H1 (cell line): ENCODE measurements around the gene RNF32. TPM values are rescaled to one million over a fixed set of nuclear protein-coding genes. Genes with fewer than 3 reads are reported as not detected.

ENCODE experiments used
- CTCF ChIA-PET: fragments of 300-600 bp; sonication (Branson Sonifier 250); formaldehyde crosslinking; loops from one replicate; lab custom pipeline; 2021; ENCODE audit not compliant: partially characterized antibody; lab: Charles Lee
- POLR2A ChIA-PET: fragments of 300-600 bp; sonication (Branson Sonifier 250); formaldehyde crosslinking; loops from one replicate; lab custom pipeline; 2021; ENCODE audit warnings: inconsistent platforms; ENCODE audit not compliant: partially characterized antibody; lab: Charles Lee
- DNase-seq, 2 experiments: peaks; one replicate each; pipeline versions ENCODE4 v3.0.0 to v3.0.0-alpha.2; 2010 to 2022; ENCODE audit warnings: low spot score in 2 of 2, low read depth in 1 of 2, mixed read lengths in 1 of 2
- FAIRE-seq: peaks from 2 replicates; lab custom pipeline; 2011; peaks lifted over from hg19 to GRCh38; lab: Jason Lieb, UNC
- H2AFZ ChIP-seq: 2 replicates; pipeline ENCODE4 v1.8.1; 2012; ENCODE audit warnings: low read length, inconsistent platforms
- H2AK5ac ChIP-seq: 2 replicates; pipeline ENCODE4 v1.6.1; 2013; ENCODE audit warnings: low read depth, low read length
- H2BK120ac ChIP-seq: replicated peaks from 2 replicates; pipeline ENCODE3; 2013; ENCODE audit warnings: low read depth, low read length, inconsistent platforms
- H2BK12ac ChIP-seq: 2 replicates; pipeline ENCODE4 v1.6.1; 2013; ENCODE audit warnings: low read depth, low read length
- H2BK15ac ChIP-seq: 2 replicates; pipeline ENCODE4 v1.6.1; 2013; ENCODE audit warnings: low read length
- H2BK20ac ChIP-seq: 2 replicates; pipeline ENCODE4 v1.6.1; 2013; ENCODE audit warnings: low read length
- H2BK5ac ChIP-seq: 2 replicates; pipeline ENCODE4 v1.6.1; 2013; ENCODE audit warnings: low read depth, low read length
- H3K14ac ChIP-seq: 2 replicates; pipeline ENCODE4 v1.6.1; 2013; ENCODE audit warnings: inconsistent platforms; ENCODE audit not compliant: insufficient read length
- H3K18ac ChIP-seq: 2 replicates; pipeline ENCODE4 v1.6.1; 2013; ENCODE audit warnings: low read length; ENCODE audit errors: extremely low read depth
- H3K23ac ChIP-seq: 2 replicates; pipeline ENCODE4 v1.6.1; 2013; ENCODE audit warnings: inconsistent platforms; ENCODE audit not compliant: insufficient read length
- H3K23me2 ChIP-seq: 2 replicates; pipeline ENCODE4 v1.6.1; 2013; ENCODE audit warnings: low read depth, low read length
- H3K27ac ChIP-seq: 2 replicates; pipeline ENCODE4 v1.6.1; 2011; ENCODE audit warnings: low read depth, low read length, inconsistent platforms
- H3K27me3 ChIP-seq, 4 experiments: replicated peaks in 1 of 4; 1 replicate in 1 of 4; 2 replicates in 3 of 4; pipeline versions ENCODE4 v1.6.1 to v1.8.1; 2011 to 2013; ENCODE audit warnings: low read length in 3 of 4, mild to moderate bottlenecking in 3 of 4, inconsistent platforms in 2 of 4, mixed read lengths in 2 of 4, moderate library complexity in 1 of 4; ENCODE audit not compliant: control insufficient read depth in 3 of 4, insufficient read depth in 3 of 4; ENCODE audit errors: extremely low read depth in 1 of 4
- H3K36me3 ChIP-seq, 4 experiments: 2 replicates each; pipeline versions ENCODE4 v1.6.1 to v1.8.1; 2011 to 2013; ENCODE audit warnings: mild to moderate bottlenecking in 4 of 4, low read length in 3 of 4, moderate library complexity in 2 of 4, control low read depth in 1 of 4, inconsistent platforms in 1 of 4; ENCODE audit not compliant: insufficient read depth in 4 of 4, control insufficient read depth in 2 of 4
- H3K4ac ChIP-seq: replicated peaks from 2 replicates; pipeline ENCODE3; 2013; ENCODE audit warnings: low read length, low read depth, mixed read lengths, inconsistent platforms; ENCODE audit not compliant: insufficient read length
- H3K4me1 ChIP-seq, 4 experiments: replicated peaks in 1 of 4; 1 replicate in 1 of 4; 2 replicates in 3 of 4; pipeline versions ENCODE4 v1.6.1 to v1.8.1; 2011 to 2013; ENCODE audit warnings: low read length in 3 of 4, inconsistent platforms in 2 of 4, mixed read lengths in 1 of 4; ENCODE audit not compliant: insufficient read depth in 4 of 4, control insufficient read depth in 3 of 4
- H3K4me2 ChIP-seq, 2 experiments: 2 replicates each; pipeline versions ENCODE4 v1.6.1 to v1.8.1; 2011 to 2013; ENCODE audit warnings: low read depth in 2 of 2, low read length in 2 of 2, control low read depth in 1 of 2, inconsistent platforms in 1 of 2, mild to moderate bottlenecking in 1 of 2; ENCODE audit not compliant: insufficient read depth in 1 of 2
- H3K4me3 ChIP-seq, 4 experiments: fragments of 200-600, 300-600 bp in 1 of 4; sonication (generic), shearing (Covaris generic), sonication (Bioruptor Twin) in 1 of 4; 2 replicates each; pipeline versions ENCODE4 v1.5.1 to v1.8.1; 2011 to 2016; ENCODE audit warnings: low read length in 4 of 4, low read depth in 3 of 4, control low read depth in 2 of 4, inconsistent platforms in 2 of 4, mild to moderate bottlenecking in 2 of 4, mixed read lengths in 1 of 4, moderate library complexity in 1 of 4; ENCODE audit not compliant: insufficient read depth in 2 of 4; ENCODE audit errors: extremely low read depth in 1 of 4
- H3K56ac ChIP-seq: replicated peaks from 2 replicates; pipeline ENCODE3; 2013; ENCODE audit warnings: low read depth, mild to moderate bottlenecking, mixed read lengths, low read length, inconsistent platforms; ENCODE audit not compliant: insufficient read length
- H3K79me1 ChIP-seq: 2 replicates; pipeline ENCODE4 v1.6.1; 2013; ENCODE audit warnings: low read depth, low read length, control low read depth
- H3K79me2 ChIP-seq, 2 experiments: 2 replicates each; pipeline versions ENCODE4 v1.6.1 to v1.8.1; 2012 to 2013; ENCODE audit warnings: low read length in 2 of 2, mild to moderate bottlenecking in 2 of 2, inconsistent platforms in 1 of 2; ENCODE audit not compliant: insufficient read depth in 2 of 2, control insufficient read depth in 1 of 2
- H3K9ac ChIP-seq, 4 experiments: replicated peaks in 1 of 4; 1 replicate in 1 of 4; 2 replicates in 3 of 4; pipeline versions ENCODE4 v1.6.1 to v1.8.1; 2011 to 2013; ENCODE audit warnings: low read depth in 3 of 4, low read length in 3 of 4, control low read depth in 2 of 4, mild to moderate bottlenecking in 2 of 4, moderate library complexity in 2 of 4, inconsistent platforms in 1 of 4; ENCODE audit errors: extremely low read depth in 1 of 4
- H3K9me3 ChIP-seq, 2 experiments: 2 replicates each; pipeline versions ENCODE4 v1.6.1 to v1.8.1; 2012 to 2013; ENCODE audit warnings: mild to moderate bottlenecking in 2 of 2, moderate library complexity in 2 of 2, control low read depth in 1 of 2, inconsistent platforms in 1 of 2, low read depth in 1 of 2, low read length in 1 of 2, mixed read lengths in 1 of 2; ENCODE audit not compliant: insufficient read depth in 2 of 2
- H4K20me1 ChIP-seq, 2 experiments: replicated peaks in 1 of 2; 2 replicates each; pipeline versions ENCODE3 to v1.8.1; 2011 to 2013; ENCODE audit warnings: inconsistent platforms in 2 of 2, low read length in 2 of 2, mild to moderate bottlenecking in 1 of 2; ENCODE audit not compliant: insufficient read depth in 2 of 2, control insufficient read depth in 1 of 2
- H4K5ac ChIP-seq: 2 replicates; pipeline ENCODE4 v1.6.1; 2013; ENCODE audit warnings: low read length, low read depth, mixed read lengths, inconsistent platforms; ENCODE audit not compliant: insufficient read length
- H4K8ac ChIP-seq: 2 replicates; pipeline ENCODE4 v1.8.0; 2013; ENCODE audit warnings: mild to moderate bottlenecking, moderate library complexity, low read length, inconsistent platforms; ENCODE audit not compliant: insufficient read depth; ENCODE audit errors: extremely low read depth
- H4K91ac ChIP-seq: replicated peaks from 2 replicates; pipeline ENCODE3; 2013; ENCODE audit warnings: low read length, mixed read lengths, inconsistent platforms; ENCODE audit not compliant: insufficient read length
- CBX8 ChIP-seq: fragments of 300-800, 300-1000 bp; sonication (generic); IDR thresholded peaks from 2 replicates; pipeline ENCODE4 v1.7.1; 2016; ENCODE audit warnings: low read depth, low read length, borderline replicate concordance
- CHD1 ChIP-seq: IDR thresholded peaks from 2 replicates; pipeline ENCODE4 v1.6.1; 2012; ENCODE audit warnings: low read depth, low read length, improper control_type of control experiment
- GTF2F1 ChIP-seq: IDR thresholded peaks from 2 replicates; pipeline ENCODE4 v1.6.1; 2012; ENCODE audit warnings: low read depth, low read length, improper control_type of control experiment, borderline replicate concordance
- NRF1 ChIP-seq: IDR thresholded peaks from 2 replicates; pipeline ENCODE4 v1.6.1; 2011; ENCODE audit warnings: mild to moderate bottlenecking, low read depth, low read length, improper control_type of control experiment
- POLR2AphosphoS5 ChIP-seq: IDR thresholded peaks from 2 replicates; pipeline ENCODE4 v1.6.1; 2011; ENCODE audit warnings: low read depth, low read length
- RAD21 ChIP-seq, 2 experiments: IDR thresholded peaks in 1 of 2; conservative IDR thresholded peaks in 1 of 2; 2 replicates each; pipeline ENCODE4 v1.6.1; 2011; ENCODE audit warnings: low read depth in 2 of 2, low read length in 2 of 2, improper control_type of control experiment in 1 of 2, inconsistent platforms in 1 of 2, mild to moderate bottlenecking in 1 of 2, moderate library complexity in 1 of 2
- SIX5 ChIP-seq: IDR thresholded peaks from 2 replicates; pipeline ENCODE4 v1.6.1; 2011; ENCODE audit warnings: mild to moderate bottlenecking, low read depth, low read length
- TBP ChIP-seq: IDR thresholded peaks from 2 replicates; pipeline ENCODE4 v1.6.1; 2011; ENCODE audit warnings: low read depth, low read length, improper control_type of control experiment
- TCF12 ChIP-seq: IDR thresholded peaks from 2 replicates; pipeline ENCODE4 v1.6.1; 2011; ENCODE audit warnings: low read depth, mild to moderate bottlenecking, low read length
- WGBS, 2 experiments: shearing (Covaris generic) in 1 of 2; methylation state at CpG; one replicate each; pipeline versions ENCODE4 v1.1.6 to v1.1.7; 2013 to 2015; ENCODE audit warnings: low lambda C conversion rate in 2 of 2, mixed read lengths in 2 of 2, inconsistent platforms in 1 of 2, low coverage in 1 of 2, missing lambda C conversion rate in 1 of 2; ENCODE audit not compliant: insufficient replicate concordance in 2 of 2, insufficient coverage in 1 of 2, insufficient read length in 1 of 2; ENCODE audit errors: extremely low coverage in 1 of 2, missing lambda C conversion rate in 1 of 2; 5-methylcytosine and 5-hydroxymethylcytosine counted together
- polyA plus RNA-seq, 7 experiments: library from polyadenylated mRNA; depleted of rRNA in 3 of 7; stranded (reverse) in 5 of 7; unstranded in 2 of 7; fragments of >200 nt in 5 of 7; fragments of 200-250 nt in 2 of 7; gene quantifications; 1 replicate in 5 of 7; 2 replicates in 1 of 7; 4 replicates in 1 of 7; pipeline versions ENCODE4 v1.2.1 to v1.2.3, GENCODE V29; 2011 to 2013; ENCODE audit warnings: missing spikeins in 2 of 7, mixed read lengths in 2 of 7
- total RNA-seq: library from RNA; stranded (reverse); fragmentation: NEBNext Ultra II Directional; extraction: Animal tissue kit (Norgen Biotek cat#: 25700); gene quantifications from 2 replicates; pipeline ENCODE4 v1.2.1, GENCODE V29; 2021
- TF ChIP-seq, protein P1 (sequence below): IDR thresholded peaks from 2 replicates; pipeline ENCODE4 v1.6.1; 2011; ENCODE audit warnings: low read depth, mild to moderate bottlenecking, low read length; ENCODE audit not compliant: insufficient read depth
- TF ChIP-seq, protein P2 (sequence below), 3 experiments: IDR thresholded peaks; 1 replicate in 2 of 3; 2 replicates in 1 of 3; pipeline versions ENCODE4 v1.5.1 to v1.6.1; 2011; ENCODE audit warnings: low read length in 3 of 3, mild to moderate bottlenecking in 3 of 3, inconsistent platforms in 2 of 3, low read depth in 1 of 3, moderate library complexity in 1 of 3; ENCODE audit not compliant: insufficient read depth in 1 of 3; ENCODE audit errors: control extremely low read depth in 1 of 3

Gene RNF32
- total and polyA plus RNA-seq, 2 of the 8 experiments (the other 6 are each of a cell fraction or from before 2014, with no cell fraction given), result 0.48 to 1.2 TPM

DNA sequence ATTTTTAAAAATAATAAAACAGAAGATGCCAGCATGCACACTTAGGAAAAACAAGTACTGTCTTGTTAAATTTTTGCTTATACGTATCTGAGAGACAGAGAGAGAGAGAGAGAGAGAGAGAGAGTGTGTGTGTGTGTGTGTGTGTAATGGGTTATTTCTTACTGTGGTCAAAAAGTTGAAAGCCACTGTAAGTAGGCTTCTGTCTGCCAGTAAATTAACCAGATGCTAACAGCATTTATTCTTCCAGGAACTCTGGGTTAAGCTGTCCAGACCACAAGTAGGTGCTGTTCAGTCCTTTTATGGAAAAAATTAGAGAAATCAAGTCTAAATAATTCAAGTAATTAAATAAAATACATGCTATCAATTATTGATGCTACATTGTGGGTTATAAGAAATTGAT is 39.7 kb downstream of the RNF32 start:
- Histone ChIP-seq H2BK120ac (no peak overlapping the region), H2BK12ac (no peak overlapping the region), H3K79me1 (no peaks in the 10 kb centered on the region), H3K27me3 (no peaks in the 10 kb centered on the region), H3K56ac (no peak overlapping the region), H2BK15ac (no peak overlapping the region), H4K5ac (no peak overlapping the region), H3K4me2 (no peak overlapping the region), H2BK20ac (no peak overlapping the region), H2BK5ac (no peak overlapping the region), H2AK5ac (no peak overlapping the region), H3K14ac (no peak overlapping the region), H2AFZ (no peak overlapping the region), H3K9me3 (no peaks in the 10 kb centered on the region), H3K23ac (no peak overlapping the region), H3K9ac (no peak overlapping the region), H4K91ac (no peak overlapping the region), H4K8ac (no peak overlapping the region), H3K23me2 (no peaks in the 10 kb centered on the region; the same call in 1 of the 2 replicates), H3K18ac (no peak overlapping the region), H4K20me1 (peaks cover 0 to 3% of the 10 kb centered on the region in 2 experiments), H3K27ac (no peak overlapping the region), H3K36me3 (peaks cover 0 to 24% (median 5%) of the 10 kb centered on the region in 4 experiments; a peak in 7 of 8 replicates), H3K4me1 (no peaks in the 10 kb centered on the region), H3K4me3 (no peak overlapping the region), H3K79me2 (no peaks in the 10 kb centered on the region), H3K4ac (no peak overlapping the region)
- FAIRE-seq (no peak), DNase-seq (no peak)
- ChIA-PET CTCF (no interaction called here), POLR2A (no interaction called here)
- 91% methylated on average over 1 of the region's 1 CpG; no CpG with 5 or more reads in 1 of the 2 experiments for WGBS, 2 experiments
- TF ChIP-seq TBP (no peak), SIX5 (no peak), GTF2F1 (no peak), TCF12 (no peak), RAD21 (IDR thresholded peaks at IDR 0.05 in 1 of 2, conservative IDR thresholded peaks at IDR 0.05 in 1 of 2; ENCODE audit: low read depth in 2 of 2, low read length in 2 of 2) (no peak), NRF1 (no peak), CHD1 (no peak), CBX8 (no peak), POLR2AphosphoS5 (no peak)
- TF ChIP-seq, protein P1, sequence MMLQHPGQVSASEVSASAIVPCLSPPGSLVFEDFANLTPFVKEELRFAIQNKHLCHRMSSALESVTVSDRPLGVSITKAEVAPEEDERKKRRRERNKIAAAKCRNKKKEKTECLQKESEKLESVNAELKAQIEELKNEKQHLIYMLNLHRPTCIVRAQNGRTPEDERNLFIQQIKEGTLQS, result no peak
- TF ChIP-seq, protein P2, sequence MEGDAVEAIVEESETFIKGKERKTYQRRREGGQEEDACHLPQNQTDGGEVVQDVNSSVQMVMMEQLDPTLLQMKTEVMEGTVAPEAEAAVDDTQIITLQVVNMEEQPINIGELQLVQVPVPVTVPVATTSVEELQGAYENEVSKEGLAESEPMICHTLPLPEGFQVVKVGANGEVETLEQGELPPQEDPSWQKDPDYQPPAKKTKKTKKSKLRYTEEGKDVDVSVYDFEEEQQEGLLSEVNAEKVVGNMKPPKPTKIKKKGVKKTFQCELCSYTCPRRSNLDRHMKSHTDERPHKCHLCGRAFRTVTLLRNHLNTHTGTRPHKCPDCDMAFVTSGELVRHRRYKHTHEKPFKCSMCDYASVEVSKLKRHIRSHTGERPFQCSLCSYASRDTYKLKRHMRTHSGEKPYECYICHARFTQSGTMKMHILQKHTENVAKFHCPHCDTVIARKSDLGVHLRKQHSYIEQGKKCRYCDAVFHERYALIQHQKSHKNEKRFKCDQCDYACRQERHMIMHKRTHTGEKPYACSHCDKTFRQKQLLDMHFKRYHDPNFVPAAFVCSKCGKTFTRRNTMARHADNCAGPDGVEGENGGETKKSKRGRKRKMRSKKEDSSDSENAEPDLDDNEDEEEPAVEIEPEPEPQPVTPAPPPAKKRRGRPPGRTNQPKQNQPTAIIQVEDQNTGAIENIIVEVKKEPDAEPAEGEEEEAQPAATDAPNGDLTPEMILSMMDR (IDR thresholded peaks at IDR 0.05; ENCODE audit: control extremely low read depth in 1 of 3, insufficient read depth in 1 of 3, low read depth in 1 of 3, low read length in 3 of 3), result no peak
